Peyer's patch (tissue), 4 donors: Measurements from ENCODE around the gene RPL31. TPM values are rescaled to one million over a fixed set of nuclear protein-coding genes. Genes with fewer than 3 reads are reported as not detected.
A peak's percentile ranks its signal among the peaks of the same experiment; 100 is the strongest.

Experiments
- DNase-seq, 3 donors: peaks; one replicate each; pipeline ENCODE4 v3.0.0-alpha.2; 2017 to 2019
- H3K27ac ChIP-seq, 4 donors: fragments of 200-600 bp; sonication (generic); one replicate each; pipeline ENCODE4 v1.5.1; 2016 to 2019
- H3K27me3 ChIP-seq, 2 donors: fragments of 200-600 bp; sonication (generic); one replicate each; pipeline ENCODE4 v1.5.1; 2019
- H3K36me3 ChIP-seq, 3 donors: fragments of 200-600 bp; sonication (generic); one replicate each; pipeline ENCODE4 v1.5.1; 2016 to 2019
- H3K4me1 ChIP-seq, 4 donors: fragments of 200-600 bp; sonication (generic); one replicate each; pipeline ENCODE4 v1.5.1; 2016 to 2019
- H3K4me3 ChIP-seq, 4 donors: fragments of 200-600 bp; sonication (generic); 1 replicate in 3 of 4; 2 replicates in 1 of 4; pipeline ENCODE4 v1.5.1; 2016 to 2019; ENCODE audit warnings: mild to moderate bottlenecking in 1 of 4
- H3K9me3 ChIP-seq, 4 donors: fragments of 200-600 bp; sonication (generic); one replicate each; pipeline ENCODE4 v1.5.1; 2016 to 2019; ENCODE audit warnings: mild to moderate bottlenecking in 1 of 4
- CTCF ChIP-seq, 6 experiments: fragments of 450-650 bp in 4 of 6; fragments of 200-600 bp in 2 of 6; sonication (generic) in 1 of 6; IDR thresholded peaks; one replicate each; pipeline ENCODE4 v1.5.1; 2017 to 2019; ENCODE audit warnings: antibody characterized with exemption in 6 of 6, mild to moderate bottlenecking in 3 of 6, moderate library complexity in 1 of 6
- POLR2A ChIP-seq, 2 donors: fragments of 450-650 bp; IDR thresholded peaks; one replicate each; pipeline ENCODE4 v1.5.1; 2017; ENCODE audit warnings: antibody characterized with exemption in 2 of 2, mild to moderate bottlenecking in 2 of 2, moderate library complexity in 2 of 2
- total RNA-seq, 4 donors: library from RNA; depleted of rRNA; stranded (reverse); fragments of >200 nt; gene quantifications; one replicate each; pipeline ENCODE4 v1.1.0, GENCODE V29; 2016

RPL31 gene
- total RNA-seq, 4 donors from 2014 or later = 308 to 1,394 (median 568) TPM

- no peak overlapping the region for H3K4me3 ChIP-seq
- peak; percentile 71 to 88 (median 83) for DNase-seq
- H3K27ac ChIP-seq = no peak overlapping the region
- H3K9me3 ChIP-seq = no peaks in the 10 kb centered on the region
- TF ChIP-seq CTCF (IDR thresholded peaks at IDR 0.05) = peak; percentile 60 to 89 (median 86)
- TF ChIP-seq POLR2A (IDR thresholded peaks at IDR 0.05) = no peak
- no peaks in the 10 kb centered on the region for H3K27me3 ChIP-seq
- peaks cover 0 to 33% (median 0%) of the 10 kb centered on the region in 3 donors for H3K36me3 ChIP-seq
- no peaks in the 10 kb centered on the region for H3K4me1 ChIP-seq
Measured at GRCh38 chr2:100984892-100985307, 17.2 kb upstream of the RPL31 start.

DNA sequence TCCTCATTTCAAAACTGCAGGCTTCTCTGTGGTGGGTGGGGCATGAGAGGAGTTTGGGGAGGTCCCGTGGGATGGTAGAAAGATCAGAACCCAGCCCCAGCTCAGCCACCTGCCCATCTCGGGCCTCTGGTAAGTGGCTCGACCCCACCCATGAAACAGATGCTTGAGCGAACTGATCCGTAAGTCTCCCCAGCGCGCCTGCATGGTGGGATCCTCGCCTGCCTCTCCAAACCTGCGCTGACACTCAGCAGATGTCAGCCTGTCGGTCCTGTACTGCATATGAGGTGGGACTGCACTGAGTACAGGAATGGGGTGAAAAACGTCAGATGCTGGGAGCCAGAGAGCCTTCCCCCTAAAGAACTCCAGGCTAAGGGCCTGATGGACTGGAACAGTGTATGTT is 15.9 kb upstream of the RPL31 start:
- H3K36me3 ChIP-seq = peaks cover 0 to 45% (median 0%) of the 10 kb centered on the region in 3 donors
- no peaks in the 10 kb centered on the region for H3K27me3 ChIP-seq
- DNase-seq = no peak
- H3K27ac ChIP-seq = no peak overlapping the region
- H3K4me3 ChIP-seq = no peak overlapping the region
- H3K4me1 ChIP-seq = no peaks in the 10 kb centered on the region
- no peak for TF ChIP-seq POLR2A (IDR thresholded peaks at IDR 0.05)
- TF ChIP-seq CTCF (IDR thresholded peaks at IDR 0.05) = no peak
- no peaks in the 10 kb centered on the region for H3K9me3 ChIP-seq

DNA sequence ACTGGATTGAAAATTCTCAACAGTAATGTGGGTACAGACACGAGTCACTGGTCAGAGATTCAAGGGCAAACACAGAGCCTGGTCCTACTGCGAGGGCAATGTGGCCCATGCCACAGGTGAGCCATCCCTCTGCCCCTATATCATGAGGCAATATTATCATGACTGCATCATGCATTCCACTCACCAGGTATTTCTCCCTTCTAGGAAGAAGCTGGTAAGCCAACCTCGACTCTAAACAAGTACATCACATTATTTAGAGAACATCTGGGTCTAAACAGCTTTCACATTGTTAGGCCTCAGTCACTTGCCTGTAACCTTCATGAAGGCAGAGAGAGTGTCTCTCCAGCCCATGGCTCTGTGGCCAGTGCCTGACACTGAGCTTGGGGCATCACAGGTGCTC is 14.6 kb upstream of the RPL31 start:
- peaks cover 0 to 44% (median 0%) of the 10 kb centered on the region in 3 donors for H3K36me3 ChIP-seq
- TF ChIP-seq POLR2A (IDR thresholded peaks at IDR 0.05) = no peak
- TF ChIP-seq CTCF (IDR thresholded peaks at IDR 0.05) = no peak
- H3K4me3 ChIP-seq = no peak overlapping the region
- H3K27ac ChIP-seq = no peak overlapping the region
- H3K9me3 ChIP-seq = no peaks in the 10 kb centered on the region
- DNase-seq = no peak
- no peaks in the 10 kb centered on the region for H3K4me1 ChIP-seq
- H3K27me3 ChIP-seq = no peaks in the 10 kb centered on the region

DNA sequence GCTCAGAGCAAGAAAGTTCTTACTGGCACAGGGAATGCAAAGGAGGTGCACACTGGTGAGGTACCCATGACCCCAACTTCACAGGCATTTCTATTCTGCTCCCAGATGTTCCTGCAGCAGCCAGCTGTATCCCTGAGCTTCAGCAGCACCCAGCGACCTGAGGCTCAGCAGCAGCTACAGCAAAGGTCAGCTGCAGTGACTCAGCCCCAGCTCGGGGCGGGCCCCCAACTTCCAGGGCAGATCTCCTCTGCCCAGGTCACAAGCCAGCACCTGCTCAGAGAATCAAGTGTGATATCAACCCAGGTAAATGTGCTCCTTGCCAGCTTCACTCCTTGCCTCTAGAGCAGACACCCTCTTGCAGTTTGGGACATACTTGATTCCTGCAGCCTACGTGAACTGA is 14.1 kb upstream of the RPL31 start:
- Histone ChIP-seq H3K36me3 (peaks cover 0 to 44% (median 0%) of the 10 kb centered on the region in 3 donors), H3K9me3 (no peaks in the 10 kb centered on the region), H3K27me3 (no peaks in the 10 kb centered on the region), H3K4me3 (no peak overlapping the region), H3K4me1 (no peaks in the 10 kb centered on the region), H3K27ac (no peak overlapping the region)
- no peak for DNase-seq
- no peak for TF ChIP-seq POLR2A (IDR thresholded peaks at IDR 0.05)

- Histone ChIP-seq H3K27ac (no peak overlapping the region), H3K36me3 (peaks cover 0 to 41% (median 0%) of the 10 kb centered on the region in 3 donors), H3K27me3 (no peaks in the 10 kb centered on the region), H3K4me1 (no peaks in the 10 kb centered on the region), H3K4me3 (no peak overlapping the region), H3K9me3 (no peaks in the 10 kb centered on the region)
- TF ChIP-seq CTCF (IDR thresholded peaks at IDR 0.05) (no peak), POLR2A (IDR thresholded peaks at IDR 0.05) (no peak)
- no peak for DNase-seq
Measured at GRCh38 chr2:100988630-100989417, 13.3 kb upstream of the RPL31 start.

GRCh38 chr2:100989666-100990065 is 12.4 kb upstream of the RPL31 start:
- Histone ChIP-seq H3K36me3 (peaks cover 0 to 49% (median 0%) of the 10 kb centered on the region in 3 donors), H3K4me3 (no peak overlapping the region), H3K9me3 (no peaks in the 10 kb centered on the region), H3K27ac (no peak overlapping the region), H3K27me3 (no peaks in the 10 kb centered on the region), H3K4me1 (no peaks in the 10 kb centered on the region)
- DNase-seq = no peak
- TF ChIP-seq CTCF (IDR thresholded peaks at IDR 0.05) (no peak), POLR2A (IDR thresholded peaks at IDR 0.05) (no peak)
